Measurements from ENCODE around the gene SHROOM3.
A peak's percentile ranks its signal among the peaks of the same experiment; 100 is the strongest.
"Not testable (repeated sequence)": the region's sequence is repeated elsewhere in the genome, so short reads cannot be mapped to it uniquely, and the experiment has no call there.

The SHROOM3 gene

GRCh38 chr4:76434901-76435527 is at the start of gene SHROOM3:
SHROOM3 (plus strand) TSS chr4:76435229; CDS start chr4:76436053, 824 bp downstream.
- no peak for DNase-seq (ENCODE audit: low spot score)

- DNase-seq (ENCODE audit: low spot score), result no peak
Measured at GRCh38 chr4:76385974-76386373, 49.1 kb upstream of the SHROOM3 start.

- DNase-seq (ENCODE audit: low spot score), result no peak
Measured at GRCh38 chr4:76386566-76387305, 48.3 kb upstream of the SHROOM3 start.

GRCh38 chr4:76388160-76388908 is 46.7 kb upstream of the SHROOM3 start:
- no peak for DNase-seq (ENCODE audit: low spot score)

- no peak for DNase-seq (ENCODE audit: low spot score)
Measured at GRCh38 chr4:76401654-76402053, 33.4 kb upstream of the SHROOM3 start.

GRCh38 chr4:76406081-76406480 is 28.9 kb upstream of the SHROOM3 start:
- no peak for DNase-seq (ENCODE audit: low spot score)

DNA sequence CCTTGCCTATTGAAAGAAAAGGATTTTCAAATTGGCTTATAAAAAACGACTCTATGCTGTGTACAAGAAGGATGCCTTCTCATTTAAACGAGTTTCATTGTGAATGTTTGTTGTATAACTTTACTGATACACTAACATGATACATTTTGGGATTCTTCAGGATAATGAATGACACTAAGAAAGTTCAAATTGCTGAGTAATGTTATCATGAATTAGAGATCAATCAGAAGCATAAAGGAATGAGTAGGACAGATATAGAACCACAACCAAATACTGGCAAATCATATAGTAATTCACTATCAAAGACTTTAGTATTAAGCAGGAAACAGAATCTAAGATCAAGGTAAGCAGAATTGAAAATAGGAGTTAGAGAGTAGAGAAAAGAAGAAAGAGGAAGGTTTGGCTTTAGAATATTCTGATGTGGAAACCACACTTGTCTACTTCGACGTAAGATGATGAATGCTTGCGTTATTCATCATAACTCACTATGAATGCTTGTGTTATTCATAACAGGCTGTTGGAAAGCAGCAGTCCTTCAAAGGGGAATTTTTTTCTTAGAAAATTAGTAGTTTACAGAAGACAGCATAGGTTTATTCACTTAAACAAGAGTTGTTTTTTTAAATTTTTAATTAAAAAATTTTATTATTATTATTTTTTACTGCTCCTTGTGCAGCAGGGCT is 27.4 kb upstream of the SHROOM3 start:
- DNase-seq (ENCODE audit: low spot score), result no peak

DNA sequence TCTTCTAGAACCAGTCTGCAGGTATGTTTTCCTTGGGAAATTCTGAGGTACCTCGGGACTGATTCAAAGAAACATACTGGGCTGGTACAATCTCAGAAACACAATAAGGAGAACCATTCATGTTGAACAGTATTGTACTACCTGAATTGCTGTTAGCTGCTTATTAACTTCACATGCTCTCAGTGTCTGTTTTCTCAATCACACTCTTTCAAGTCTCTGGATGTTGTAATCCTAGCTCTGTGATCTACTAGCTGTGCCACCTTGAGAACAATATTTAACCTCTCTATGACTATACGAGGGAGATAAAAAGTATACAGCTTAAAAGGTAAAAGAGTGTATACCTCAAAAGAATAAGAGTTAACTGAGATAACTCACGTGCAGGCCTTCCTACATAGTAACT is 24.4 kb upstream of the SHROOM3 start:
- DNase-seq (ENCODE audit: low spot score), result no peak

DNA sequence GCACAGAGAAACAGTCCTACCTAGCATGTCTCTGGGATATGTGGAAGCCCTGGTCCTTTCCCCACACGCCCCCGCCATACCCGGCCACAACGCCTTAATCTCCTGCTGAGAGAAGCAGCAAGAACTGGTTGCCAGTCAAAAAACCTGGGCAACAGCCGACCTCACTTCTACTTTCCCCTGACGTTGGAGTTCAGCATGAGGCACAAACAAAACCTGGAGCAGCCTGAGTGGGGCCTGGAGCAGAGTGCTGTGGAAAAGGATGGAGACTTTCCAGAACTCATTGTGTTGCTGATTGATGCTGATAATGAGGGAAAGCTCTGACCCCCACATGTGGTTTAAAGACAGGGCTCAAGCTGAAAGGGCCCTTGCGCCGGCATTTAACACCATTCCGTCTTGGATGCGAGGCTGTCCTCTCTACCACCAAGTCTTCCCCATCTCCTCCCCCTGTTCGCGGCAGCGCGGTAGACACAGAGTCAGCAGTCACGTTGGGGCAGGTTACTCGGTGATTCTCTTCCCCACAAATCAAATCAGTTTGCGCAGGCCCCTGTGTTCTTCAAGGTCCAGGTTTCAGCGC is 14.8 kb upstream of the SHROOM3 start:
- DNase-seq (ENCODE audit: low spot score), result no peak

GRCh38 chr4:76420762-76421581 is 14.1 kb upstream of the SHROOM3 start, which contains the start of gene CCDC158:
CCDC158 (minus strand) TSS chr4:76421141; CDS start chr4:76403207, 17,934 bp downstream.
- no peak for DNase-seq (ENCODE audit: low spot score)

GRCh38 chr4:76423159-76423558 is 11.9 kb upstream of the SHROOM3 start:
- DNase-seq (ENCODE audit: low spot score), result not testable (repeated sequence)

GRCh38 chr4:76426272-76426671 is 8.8 kb upstream of the SHROOM3 start:
- no peak for DNase-seq (ENCODE audit: low spot score)

DNA sequence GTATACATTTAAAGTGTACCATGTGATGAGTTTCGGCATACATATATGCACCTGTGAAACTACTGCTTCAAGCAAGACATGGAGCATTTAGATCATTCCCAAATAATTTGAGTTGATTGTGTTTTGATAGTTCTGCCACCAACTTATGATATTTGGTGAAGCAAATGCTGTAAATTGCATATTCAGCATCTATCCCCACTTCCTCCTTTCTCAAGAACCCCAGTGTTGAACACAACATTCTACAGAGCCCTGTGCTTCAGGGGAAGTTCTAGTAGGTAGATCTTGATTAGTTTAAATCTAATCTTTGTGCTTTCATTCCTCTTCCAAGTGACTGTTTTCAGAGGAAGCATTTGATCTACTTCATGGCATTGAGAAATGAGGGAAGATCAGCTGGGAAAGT is 5.4 kb upstream of the SHROOM3 start:
- DNase-seq (ENCODE audit: low spot score), result no peak

DNA sequence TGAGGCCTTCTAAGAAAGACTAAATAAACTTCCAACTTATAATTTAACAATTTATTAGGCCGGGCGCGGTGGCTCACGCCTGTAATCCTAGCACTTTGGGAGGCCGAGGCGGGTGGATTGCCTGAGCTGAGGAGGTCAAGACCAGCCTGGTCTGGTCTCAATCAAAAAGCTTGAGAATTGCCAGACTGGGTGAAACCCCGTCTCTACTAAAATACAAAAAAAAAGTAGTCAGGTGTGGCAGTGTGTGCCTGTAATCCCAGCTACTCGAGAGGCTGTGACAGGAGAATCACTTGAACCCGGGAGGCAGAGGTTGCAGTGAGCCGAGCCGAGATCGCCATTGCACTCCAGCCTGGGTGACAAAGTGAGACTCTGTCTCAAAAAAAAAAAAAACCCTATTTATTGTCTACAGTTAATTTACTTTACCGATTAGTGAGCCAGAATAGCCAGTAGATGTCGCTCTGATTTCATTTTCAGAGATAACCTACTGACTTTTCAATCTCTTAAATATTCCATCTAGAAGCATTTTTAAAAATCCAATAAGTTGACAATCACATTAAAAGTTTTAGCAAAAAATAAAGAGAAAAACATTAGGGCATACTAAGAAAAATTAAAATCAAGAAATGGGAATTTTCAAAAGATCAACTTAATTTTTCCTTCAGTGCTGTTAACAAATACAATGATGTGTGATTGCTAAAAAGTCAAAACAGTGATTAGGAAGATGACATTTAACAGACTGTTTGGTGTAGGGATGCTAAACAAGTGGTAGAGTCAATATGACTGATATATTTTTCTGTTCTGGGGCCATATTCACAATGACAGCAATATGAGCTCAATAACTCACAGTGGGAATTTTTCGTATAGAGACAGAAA is 4.3 kb upstream of the SHROOM3 start:
- DNase-seq (ENCODE audit: low spot score), result peak; percentile 47

GRCh38 chr4:76435528-76436319 is 695 bp downstream of the SHROOM3 start:
- no peak for DNase-seq (ENCODE audit: low spot score)

- DNase-seq (ENCODE audit: low spot score), result no peak
Measured at GRCh38 chr4:76439491-76439890, 4.5 kb downstream of the SHROOM3 start.

DNA sequence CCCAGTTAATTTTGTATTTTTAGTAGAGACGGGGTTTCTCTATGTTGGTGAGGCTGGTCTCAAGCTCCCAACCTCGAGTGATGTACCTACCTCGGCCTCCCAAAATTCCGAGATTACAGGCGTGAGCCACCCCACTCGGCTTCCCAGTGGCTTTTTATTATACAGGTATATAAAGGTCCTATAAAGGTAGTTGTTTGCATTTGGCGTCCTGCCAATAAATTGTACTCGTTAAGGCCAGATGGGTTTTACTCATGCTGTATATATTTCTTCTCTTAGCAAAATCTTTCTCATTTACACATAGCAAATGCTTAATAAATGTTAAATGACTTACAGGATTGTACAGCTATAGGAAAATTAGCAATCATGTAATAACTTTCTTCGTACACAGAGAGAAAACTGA is 6.9 kb downstream of the SHROOM3 start:
- no peak for DNase-seq (ENCODE audit: low spot score)

- DNase-seq (ENCODE audit: low spot score), result no peak
Measured at GRCh38 chr4:76442807-76443206, 7.8 kb downstream of the SHROOM3 start.

- DNase-seq (ENCODE audit: low spot score), result no peak
Measured at GRCh38 chr4:76443376-76443775, 8.3 kb downstream of the SHROOM3 start.
